Left lung (tissue), 10 donors: ENCODE measurements around the gene PRRT1B. TPM values are rescaled to one million over a fixed set of nuclear protein-coding genes. Genes with fewer than 3 reads are reported as not detected.

ENCODE experiments used
- ATAC-seq: fragments of 200-7000 bp; cut with Tn5 transposase; one replicate; pipeline ENCODE4 v1.9.1; 2020; ENCODE audit warnings: moderate library complexity
- DNase-seq, 4 donors: peaks; one replicate each; pipeline ENCODE4 v3.0.0-alpha.2; 2013 to 2020
- H3K27ac ChIP-seq, 2 donors: fragments of 200-600 bp; sonication (generic) in 1 of 2; one replicate each; pipeline versions ENCODE4 v1.5.0 to v1.8.0; 2020 to 2021
- H3K27me3 ChIP-seq, 2 donors: fragments of 200-600 bp; sonication (generic) in 1 of 2; one replicate each; pipeline versions ENCODE4 v1.5.0 to v1.8.0; 2020 to 2021
- H3K36me3 ChIP-seq, 2 donors: fragments of 200-600 bp; sonication (generic) in 1 of 2; one replicate each; pipeline versions ENCODE4 v1.5.0 to v1.8.0; 2020 to 2021
- H3K4me1 ChIP-seq, 2 donors: fragments of 200-600 bp; one replicate each; pipeline ENCODE4 v1.8.0; 2021
- H3K4me3 ChIP-seq, 2 donors: fragments of 200-600 bp; sonication (generic) in 1 of 2; one replicate each; pipeline versions ENCODE4 v1.5.0 to v1.8.0; 2020 to 2021; ENCODE audit warnings: mild to moderate bottlenecking in 1 of 2
- H3K9me3 ChIP-seq, 2 donors: fragments of 200-600 bp; sonication (generic) in 1 of 2; one replicate each; pipeline versions ENCODE4 v1.5.0 to v1.8.0; 2020 to 2021
- CTCF ChIP-seq, 2 donors: fragments of 200-600 bp; sonication (generic) in 1 of 2; IDR thresholded peaks; one replicate each; pipeline versions ENCODE4 v1.5.0 to v1.8.0; 2021; ENCODE audit warnings: antibody characterized with exemption in 2 of 2
- intact Hi-C, 2 donors: fragments of 100-400 bp; cut with DNase I; formaldehyde crosslinking; loops; one replicate each; pipeline versions ENCODE4 v1.11.2 to v1.14.2; 2022
- polyA plus RNA-seq, 6 donors: library from polyadenylated mRNA; unstranded; fragments of 120-200 nt; gene quantifications; one replicate each; pipeline ENCODE4 v1.2.1, GENCODE V29; 2013; ENCODE audit not compliant: insufficient read length in 6 of 6
- total RNA-seq, 2 donors: library from RNA; stranded (reverse); fragmentation: NEBNext Ultra II Directional; extraction: Animal tissue kit (Norgen Biotek cat#: 25700); gene quantifications; one replicate each; pipeline ENCODE4 v1.2.1, GENCODE V29; 2021
- donor health status: DM: no; HTN: yes; CAD: no.
- donor health status: DM: no; HTN: no; CAD: no.

The PRRT1B gene
- total and polyA plus RNA-seq, 8 donors = 2.1 to 9.3 (median 6.4) TPM

- Histone ChIP-seq H3K4me3 (no peak overlapping the region), H3K9me3 (no peaks in the 10 kb centered on the region), H3K27ac (peak overlapping the region in 1 of 2 donors; percentile 74), H3K36me3 (peaks cover 0 to 83% of the 10 kb centered on the region in 2 donors), H3K27me3 (no peaks in the 10 kb centered on the region), H3K4me1 (peaks cover 0 to 26% of the 10 kb centered on the region in 2 donors)
- peak in 1 of 4 donors; percentile 71 for DNase-seq
- ATAC-seq = no peak
- TF ChIP-seq CTCF (IDR thresholded peaks at IDR 0.05) = no peak
- intact Hi-C loops = no loop called here
Observed at GRCh38 chr9:131583836-131584555, 38.7 kb downstream of the PRRT1B start.

GRCh38 chr9:131584858-131585257, 39.5 kb downstream of the PRRT1B start:
- Histone ChIP-seq H3K27ac (peak overlapping the region in 1 of 2 donors; percentile 74), H3K4me3 (no peak overlapping the region), H3K9me3 (no peaks in the 10 kb centered on the region), H3K36me3 (peaks cover 0 to 83% of the 10 kb centered on the region in 2 donors), H3K4me1 (peaks cover 0 to 22% of the 10 kb centered on the region in 2 donors), H3K27me3 (no peaks in the 10 kb centered on the region)
- no peak for ATAC-seq
- intact Hi-C loops = no loop called here
- DNase-seq = no peak
- TF ChIP-seq CTCF (IDR thresholded peaks at IDR 0.05) = no peak

- Histone ChIP-seq H3K4me3 (no peak overlapping the region), H3K27me3 (no peaks in the 10 kb centered on the region), H3K36me3 (peaks cover 0 to 83% of the 10 kb centered on the region in 2 donors), H3K9me3 (no peaks in the 10 kb centered on the region), H3K27ac (peak overlapping the region in 1 of 2 donors; percentile 74), H3K4me1 (peaks cover 0 to 23% of the 10 kb centered on the region in 2 donors)
- DNase-seq (peak in 2 of 4 donors; percentile 59 to 84), ATAC-seq (peak; percentile 69)
- TF ChIP-seq CTCF (IDR thresholded peaks at IDR 0.05) = no peak
- intact Hi-C loops = no loop called here
Observed at GRCh38 chr9:131585375-131585774, 40.1 kb downstream of the PRRT1B start.

GRCh38 chr9:131587331-131587730, 42.0 kb downstream of the PRRT1B start:
- intact Hi-C loops = no loop called here
- no peaks in the 10 kb centered on the region for H3K27me3 ChIP-seq
- no peaks in the 10 kb centered on the region for H3K9me3 ChIP-seq
- ATAC-seq (no peak), DNase-seq (peak in 1 of 4 donors; percentile 27)
- no peak overlapping the region for H3K27ac ChIP-seq
- H3K4me3 ChIP-seq = no peak overlapping the region
- peaks cover 0 to 42% of the 10 kb centered on the region in 2 donors for H3K4me1 ChIP-seq
- H3K36me3 ChIP-seq = peaks cover 0 to 79% of the 10 kb centered on the region in 2 donors
- TF ChIP-seq CTCF (IDR thresholded peaks at IDR 0.05) = no peak

GRCh38 chr9:131587906-131588305, 42.6 kb downstream of the PRRT1B start:
- Histone ChIP-seq H3K27me3 (no peaks in the 10 kb centered on the region), H3K4me1 (peaks cover 0 to 44% of the 10 kb centered on the region in 2 donors), H3K36me3 (peaks cover 0 to 75% of the 10 kb centered on the region in 2 donors), H3K4me3 (no peak overlapping the region), H3K9me3 (no peaks in the 10 kb centered on the region), H3K27ac (no peak overlapping the region)
- TF ChIP-seq CTCF (IDR thresholded peaks at IDR 0.05) = no peak
- ATAC-seq (no peak), DNase-seq (peak in 1 of 4 donors; percentile 77)
- intact Hi-C loops = no loop called here
